B cell (primary cell): ENCODE data around the gene WBP1. TPM values are rescaled to one million over a fixed set of nuclear protein-coding genes. Genes with fewer than 3 reads are reported as not detected.

Source experiments
- ATAC-seq: fragments of 200-7000 bp; cut with Tn5 transposase; one replicate; pipeline ENCODE4 v1.10.0; 2021; ENCODE audit warnings: low read depth, mild to moderate bottlenecking, moderate number of reproducible peaks, moderate library complexity
- CTCF ChIA-PET: fragments of 350-600 bp; sonication (Branson Sonifier 250); formaldehyde crosslinking; loops from one replicate; lab custom pipeline; 2021; ENCODE audit warnings: antibody characterized with exemption, inconsistent platforms; lab: Charles Lee
- POLR2A ChIA-PET: fragments of 350-600 bp; sonication (Branson Sonifier 250); formaldehyde crosslinking; loops from one replicate; lab custom pipeline; 2021; ENCODE audit warnings: antibody characterized with exemption; lab: Charles Lee
- DNase-seq: peaks from one replicate; pipeline ENCODE4 v3.0.0; 2013
- H2AFZ ChIP-seq: 2 replicates; pipeline ENCODE4 v1.6.1; 2012; ENCODE audit warnings: mild to moderate bottlenecking, low read depth, low read length; ENCODE audit not compliant: insufficient read depth, poor library complexity, severe bottlenecking
- H3K27ac ChIP-seq, 2 donors: 1 replicate in 1 of 2; 2 replicates in 1 of 2; pipeline ENCODE4 v1.5.1; 2012 to 2013; ENCODE audit warnings: low read length in 2 of 2, mild to moderate bottlenecking in 2 of 2, moderate library complexity in 1 of 2
- H3K27me3 ChIP-seq, 4 experiments: fragments of 200-600 bp in 1 of 4; sonication (generic) in 1 of 4; replicated peaks in 1 of 4; 1 replicate in 2 of 4; 2 replicates in 2 of 4; pipeline versions ENCODE4 v1.6.1 to v1.7.0; 2013 to 2016; ENCODE audit warnings: low read length in 3 of 4, mild to moderate bottlenecking in 2 of 4, mixed read lengths in 1 of 4, moderate library complexity in 1 of 4; ENCODE audit not compliant: insufficient read depth in 4 of 4, control insufficient read depth in 3 of 4; ENCODE audit errors: control extremely low read depth in 1 of 4
- H3K36me3 ChIP-seq, 2 experiments: replicated peaks in 1 of 2; 1 replicate in 1 of 2; 2 replicates in 1 of 2; pipeline versions ENCODE4 v1.6.1 to v1.7.1; 2013; ENCODE audit warnings: low read length in 1 of 2; ENCODE audit not compliant: insufficient read depth in 2 of 2, control insufficient read depth in 1 of 2; ENCODE audit errors: control extremely low read depth in 1 of 2, extremely low read depth in 1 of 2
- H3K4me1 ChIP-seq, 2 donors: fragments of 200-600 bp in 1 of 2; sonication (generic) in 1 of 2; 1 replicate in 1 of 2; 2 replicates in 1 of 2; pipeline versions ENCODE4 v1.5.1 to v1.6.1; 2013 to 2017; ENCODE audit warnings: low read length in 2 of 2; ENCODE audit not compliant: control insufficient read depth in 2 of 2, insufficient read depth in 2 of 2
- H3K4me2 ChIP-seq: replicated peaks from 2 replicates; pipeline ENCODE3; 2012; ENCODE audit warnings: mild to moderate bottlenecking, low read depth, low read length; ENCODE audit not compliant: poor library complexity, severe bottlenecking
- H3K4me3 ChIP-seq, 5 experiments: fragments of 200-600 bp in 1 of 5; sonication (generic) in 1 of 5; 1 replicate in 3 of 5; 2 replicates in 2 of 5; pipeline versions ENCODE4 v1.5.1 to v1.7.0; 2011 to 2016; ENCODE audit warnings: low read length in 4 of 5, mild to moderate bottlenecking in 4 of 5, low read depth in 2 of 5, control low read depth in 1 of 5, moderate library complexity in 1 of 5; ENCODE audit not compliant: insufficient read depth in 1 of 5; ENCODE audit errors: control extremely low read depth in 1 of 5, extremely low read depth in 1 of 5
- H3K79me2 ChIP-seq: fragments of 200-600 bp; sonication (generic); one replicate; pipeline ENCODE4 v1.6.0; 2016; ENCODE audit warnings: low read length; ENCODE audit not compliant: control insufficient read depth, insufficient read depth
- H3K9ac ChIP-seq: fragments of 200-600 bp; sonication (generic); 2 replicates; pipeline ENCODE4 v1.6.1; 2017; ENCODE audit warnings: mild to moderate bottlenecking, low read length, moderate library complexity
- H3K9me3 ChIP-seq, 3 donors: one replicate each; pipeline versions ENCODE4 v1.6.1 to v1.7.1; 2013; ENCODE audit warnings: low read length in 2 of 3; ENCODE audit not compliant: control insufficient read depth in 2 of 3, insufficient read depth in 1 of 3; ENCODE audit errors: control extremely low read depth in 1 of 3
- H4K20me1 ChIP-seq: 2 replicates; pipeline ENCODE4 v1.6.0; 2012; ENCODE audit warnings: mild to moderate bottlenecking, low read length; ENCODE audit not compliant: insufficient read depth, control insufficient read depth, poor library complexity, severe bottlenecking
- H3K27ac Mint-ChIP-seq: one replicate; pipeline ENCODE4 v1.8.0; 2021; ENCODE audit warnings: mixed read lengths
- H3K27me3 Mint-ChIP-seq: one replicate; pipeline ENCODE4 v1.8.0; 2021; ENCODE audit warnings: mixed read lengths
- H3K4me1 Mint-ChIP-seq: one replicate; pipeline ENCODE4 v1.8.0; 2021; ENCODE audit warnings: mixed read lengths
- H3K4me3 Mint-ChIP-seq: one replicate; pipeline ENCODE4 v1.8.0; 2021; ENCODE audit warnings: mixed read lengths
- H3K9me3 Mint-ChIP-seq: one replicate; pipeline ENCODE4 v1.8.0; 2022; ENCODE audit warnings: mixed read lengths; ENCODE audit not compliant: insufficient read depth
- EZH2 ChIP-seq: IDR thresholded peaks from 2 replicates; pipeline ENCODE4 v1.6.1; 2012; ENCODE audit warnings: borderline replicate concordance, low read depth, mild to moderate bottlenecking, moderate library complexity, low read length; ENCODE audit not compliant: insufficient read depth, poor library complexity, severe bottlenecking
- WGBS: methylation state at CpG from one replicate; pipeline ENCODE4 v1.1.5; 2013; ENCODE audit warnings: missing lambda C conversion rate; ENCODE audit not compliant: insufficient coverage; 5-methylcytosine and 5-hydroxymethylcytosine counted together
- intact Hi-C: fragments of 100-400 bp; cut with micrococcal nuclease; formaldehyde crosslinking; loops from one replicate; pipeline ENCODE4 v1.10.0; 2022
- polyA minus RNA-seq: library from RNA; depleted of rRNA, polyadenylated mRNA; stranded (reverse); fragments of >200 nt; gene quantifications from 2 replicates; pipeline ENCODE4 v1.2.3, GENCODE V29; 2012
- polyA plus RNA-seq: library from polyadenylated mRNA; depleted of rRNA; stranded (reverse); fragments of >200 nt; gene quantifications from 2 replicates; pipeline ENCODE4 v1.2.3, GENCODE V29; 2012
- total RNA-seq, 2 donors: library from RNA; stranded (reverse); fragments of 120-200 nt in 1 of 2; gene quantifications; 1 replicate in 1 of 2; 2 replicates in 1 of 2; pipeline versions ENCODE4 v1.2.3 to v1.2.4, GENCODE V29; 2013 to 2022
- TF ChIP-seq, protein P1 (sequence below): fragments of 200-600 bp; IDR thresholded peaks from one replicate; pipeline ENCODE4 v1.8.0; 2022; ENCODE audit warnings: antibody characterized with exemption, mild to moderate bottlenecking

Gene WBP1
- total RNA-seq: 91.5 and 98.4 TPM in 2 replicates
- total RNA-seq (2013): 46.4 TPM
- 159 and 207 TPM in 2 replicates for polyA plus RNA-seq
- polyA minus RNA-seq: 49.9 and 51.2 TPM in 2 replicates

- 0% methylated on average over 22 of the region's 38 CpGs for WGBS
- Histone ChIP-seq H4K20me1 (peaks cover 9% of the 10 kb centered on the region), H3K4me2 (peak within 1 kb of the TSS; percentile 96), H2AFZ (peak within 1 kb of the TSS; percentile 79), H3K27me3 (no peaks in the 10 kb centered on the region), H3K4me1 (peaks cover 33 to 40% of the 10 kb centered on the region in 2 donors), H3K9me3 (no peaks in the 10 kb centered on the region), H3K4me3 (peak within 1 kb of the TSS; percentile 80 to 100 (median 93)), H3K79me2 (peaks cover 31% of the 10 kb centered on the region), H3K27ac (peak within 1 kb of the TSS; percentile 97 to 100), H3K36me3 (peaks cover 0 to 24% of the 10 kb centered on the region in 2 experiments), H3K9ac (peak within 1 kb of the TSS; percentile 97)
- intact Hi-C loops: loop anchor here (1.0 to 5.0 kb wide), 7 partner anchors 14 to 281 kb away; partner anchors contain the start of genes AUP1, C2orf81, DOK1 and HTRA2
- POLR2A ChIA-PET: interaction anchor here (0.5 to 6.0 kb wide), 15 partner anchors 9 to 280 kb away, joined by 3 to 63 read pairs (median 4); partner anchors contain the start of genes AUP1, C2orf81, CCDC142 and HTRA2
- Mint-ChIP-seq H3K27ac (peak within 1 kb of the TSS; percentile 99), H3K4me1 (peaks cover 56% of the 10 kb centered on the region), H3K27me3 (no peaks in the 10 kb centered on the region), H3K4me3 (peak within 1 kb of the TSS; percentile 94), H3K9me3 (no peaks in the 10 kb centered on the region)
- DNase-seq: peak; percentile 100
- no peak for TF ChIP-seq EZH2
- TF ChIP-seq, protein P1, sequence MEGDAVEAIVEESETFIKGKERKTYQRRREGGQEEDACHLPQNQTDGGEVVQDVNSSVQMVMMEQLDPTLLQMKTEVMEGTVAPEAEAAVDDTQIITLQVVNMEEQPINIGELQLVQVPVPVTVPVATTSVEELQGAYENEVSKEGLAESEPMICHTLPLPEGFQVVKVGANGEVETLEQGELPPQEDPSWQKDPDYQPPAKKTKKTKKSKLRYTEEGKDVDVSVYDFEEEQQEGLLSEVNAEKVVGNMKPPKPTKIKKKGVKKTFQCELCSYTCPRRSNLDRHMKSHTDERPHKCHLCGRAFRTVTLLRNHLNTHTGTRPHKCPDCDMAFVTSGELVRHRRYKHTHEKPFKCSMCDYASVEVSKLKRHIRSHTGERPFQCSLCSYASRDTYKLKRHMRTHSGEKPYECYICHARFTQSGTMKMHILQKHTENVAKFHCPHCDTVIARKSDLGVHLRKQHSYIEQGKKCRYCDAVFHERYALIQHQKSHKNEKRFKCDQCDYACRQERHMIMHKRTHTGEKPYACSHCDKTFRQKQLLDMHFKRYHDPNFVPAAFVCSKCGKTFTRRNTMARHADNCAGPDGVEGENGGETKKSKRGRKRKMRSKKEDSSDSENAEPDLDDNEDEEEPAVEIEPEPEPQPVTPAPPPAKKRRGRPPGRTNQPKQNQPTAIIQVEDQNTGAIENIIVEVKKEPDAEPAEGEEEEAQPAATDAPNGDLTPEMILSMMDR: no peak
- peak; percentile 79 for ATAC-seq
- CTCF ChIA-PET: interaction anchor here (0.5 to 5.7 kb wide), 11 partner anchors 8 to 379 kb away, joined by 3 to 54 read pairs (median 4); partner anchors contain the start of genes C2orf81, CCDC142, MRPL53 and TTC31
Measured at GRCh38 chr2:74458132-74458937, at the start of gene WBP1. Gene WBP1, plus strand, starts transcription at chr2:74458438. Its CDS starts 165 bp downstream, at chr2:74458603.
